GM20431 (cell line): ENCODE data around the gene BCAS3.
"Not testable (repeated sequence)": the region's sequence is repeated elsewhere in the genome, so short reads cannot be mapped to it uniquely, and the experiment has no call there.

Experiments
- in situ Hi-C: fragments of 300-500 bp; cut with MseI, MboI; formaldehyde crosslinking; loops from one replicate; pipeline ENCODE4 v1.15.0; 2020; ENCODE audit warnings: low sequenced_read_pairs; ENCODE audit not compliant: unreplicated experiment

Gene BCAS3

GRCh38 chr17:61134551-61135235 lies 457.0 kb downstream of the BCAS3 start:
- in situ Hi-C loops = no loop called here

GRCh38 chr17:61135782-61136181 lies 458.1 kb downstream of the BCAS3 start:
- in situ Hi-C loops = no loop called here

- in situ Hi-C loops = no loop called here
Observed at GRCh38 chr17:61136296-61136695, 458.6 kb downstream of the BCAS3 start.

- in situ Hi-C loops = no loop called here
Observed at GRCh38 chr17:61139219-61139618, 461.6 kb downstream of the BCAS3 start.

- in situ Hi-C loops = no loop called here
Observed at GRCh38 chr17:61140081-61140786, 462.6 kb downstream of the BCAS3 start.

GRCh38 chr17:61143026-61143425 lies 465.4 kb downstream of the BCAS3 start:
- in situ Hi-C loops = no loop called here

- in situ Hi-C loops = no loop called here
Observed at GRCh38 chr17:61144137-61144536, 466.5 kb downstream of the BCAS3 start.

GRCh38 chr17:61144617-61145564 lies 467.2 kb downstream of the BCAS3 start:
- in situ Hi-C loops = no loop called here

- in situ Hi-C loops = not testable (repeated sequence)
Observed at GRCh38 chr17:61146833-61147232, 469.2 kb downstream of the BCAS3 start.

- in situ Hi-C loops = no loop called here
Observed at GRCh38 chr17:61149106-61149825, 471.6 kb downstream of the BCAS3 start.

- in situ Hi-C loops = no loop called here
Observed at GRCh38 chr17:61149862-61150362, 472.3 kb downstream of the BCAS3 start.

- in situ Hi-C loops = no loop called here
Observed at GRCh38 chr17:61150686-61151299, 473.1 kb downstream of the BCAS3 start.

- in situ Hi-C loops = no loop called here
Observed at GRCh38 chr17:61152898-61153297, 475.2 kb downstream of the BCAS3 start.

- in situ Hi-C loops = no loop called here
Observed at GRCh38 chr17:61155590-61156237, 478.1 kb downstream of the BCAS3 start.

GRCh38 chr17:61157246-61157886 lies 479.7 kb downstream of the BCAS3 start:
- in situ Hi-C loops = no loop called here

GRCh38 chr17:61158376-61158775 lies 480.7 kb downstream of the BCAS3 start:
- in situ Hi-C loops = no loop called here

GRCh38 chr17:61159221-61159814 lies 481.7 kb downstream of the BCAS3 start:
- in situ Hi-C loops = no loop called here

GRCh38 chr17:61160204-61160603 lies 482.6 kb downstream of the BCAS3 start:
- in situ Hi-C loops = no loop called here
